Progenitor cell of endocrine pancreas (in vitro differentiated cells): ENCODE measurements around the gene CARHSP1. TPM values are rescaled to one million over a fixed set of nuclear protein-coding genes. Genes with fewer than 3 reads are reported as not detected.

Experiments used
- DNase-seq: peaks from one replicate; pipeline ENCODE4 v3.0.0; 2021; ENCODE audit warnings: low spot score; ENCODE audit not compliant: unreplicated experiment
- H3K27ac Mint-ChIP-seq: 2 replicates; pipeline ENCODE4 v1.8.0; 2021; ENCODE audit warnings: mild to moderate bottlenecking, moderate library complexity, mixed read lengths
- H3K27me3 Mint-ChIP-seq: 2 replicates; pipeline ENCODE4 v1.8.0; 2021; ENCODE audit warnings: mixed read lengths
- H3K36me3 Mint-ChIP-seq: 2 replicates; pipeline ENCODE4 v1.8.0; 2022; ENCODE audit warnings: mixed read lengths; ENCODE audit not compliant: insufficient read depth
- H3K4me1 Mint-ChIP-seq: 2 replicates; pipeline ENCODE4 v1.8.0; 2021; ENCODE audit warnings: low read depth, mixed read lengths
- H3K4me3 Mint-ChIP-seq: 2 replicates; pipeline ENCODE4 v1.8.0; 2021; ENCODE audit warnings: low read depth, mild to moderate bottlenecking, moderate library complexity, mixed read lengths
- H3K9me3 Mint-ChIP-seq: 2 replicates; pipeline ENCODE4 v1.8.0; 2021; ENCODE audit warnings: low read depth, mixed read lengths
- CTCF ChIP-seq: fragments of 200-600 bp; sonication (generic); IDR thresholded peaks from one replicate; pipeline ENCODE4 v1.5.0; 2021; ENCODE audit warnings: antibody characterized with exemption, mild to moderate bottlenecking; ENCODE audit not compliant: unreplicated experiment
- total RNA-seq: library from RNA; stranded (reverse); gene quantifications from 2 replicates; pipeline ENCODE4 v1.2.1, GENCODE V29; 2021

CARHSP1 gene
- total RNA-seq, 1 donor from 2014 or later = 122 TPM

GRCh38 chr16:8812162-8812843 is 56.5 kb downstream of the CARHSP1 start:
- Mint-ChIP-seq H3K27ac (no peak overlapping the region), H3K36me3 (peaks cover 32% of the 10 kb centered on the region), H3K4me3 (no peak overlapping the region), H3K27me3 (no peaks in the 10 kb centered on the region), H3K9me3 (no peaks in the 10 kb centered on the region), H3K4me1 (no peaks in the 10 kb centered on the region)
- DNase-seq = no peak
- no peak for TF ChIP-seq CTCF

GRCh38 chr16:8808613-8809353 is 60.0 kb downstream of the CARHSP1 start:
- Mint-ChIP-seq H3K27me3 (no peaks in the 10 kb centered on the region), H3K4me3 (no peak overlapping the region), H3K27ac (peak overlapping the region; percentile 75), H3K9me3 (no peaks in the 10 kb centered on the region), H3K4me1 (no peaks in the 10 kb centered on the region), H3K36me3 (peaks cover 25% of the 10 kb centered on the region)
- no peak for DNase-seq
- no peak for TF ChIP-seq CTCF

- Mint-ChIP-seq H3K4me3 (no peak overlapping the region), H3K4me1 (no peaks in the 10 kb centered on the region), H3K9me3 (no peaks in the 10 kb centered on the region), H3K27me3 (no peaks in the 10 kb centered on the region), H3K27ac (no peak overlapping the region), H3K36me3 (peaks cover 23% of the 10 kb centered on the region)
- no peak for DNase-seq
- no peak for TF ChIP-seq CTCF
Measured at GRCh38 chr16:8808009-8808408, 60.8 kb downstream of the CARHSP1 start.

- peaks cover 22% of the 10 kb centered on the region for H3K36me3 Mint-ChIP-seq
- H3K27me3 Mint-ChIP-seq = no peaks in the 10 kb centered on the region
- no peak for TF ChIP-seq CTCF
Measured at GRCh38 chr16:8807189-8807588, 61.6 kb downstream of the CARHSP1 start.

GRCh38 chr16:8806272-8806983 is 62.4 kb downstream of the CARHSP1 start:
- peaks cover 25% of the 10 kb centered on the region for H3K36me3 Mint-ChIP-seq
- H3K27ac Mint-ChIP-seq = no peak overlapping the region

More at GRCh38 chr16:8807189-8807588, 61.6 kb downstream of the CARHSP1 start:
- Mint-ChIP-seq H3K27ac (no peak overlapping the region), H3K4me3 (no peak overlapping the region), H3K4me1 (no peaks in the 10 kb centered on the region), H3K9me3 (no peaks in the 10 kb centered on the region)
- DNase-seq = no peak

More at GRCh38 chr16:8806272-8806983, 62.4 kb downstream of the CARHSP1 start:
- Mint-ChIP-seq H3K27me3 (no peaks in the 10 kb centered on the region), H3K4me3 (no peak overlapping the region), H3K9me3 (no peaks in the 10 kb centered on the region), H3K4me1 (no peaks in the 10 kb centered on the region)
- TF ChIP-seq CTCF = no peak
- no peak for DNase-seq
